ENCODE results near the gene C10orf88.
"Not testable (repeated sequence)": the region's sequence is repeated elsewhere in the genome, so short reads cannot be mapped to it uniquely, and the experiment has no call there.

Gene C10orf88

DNA sequence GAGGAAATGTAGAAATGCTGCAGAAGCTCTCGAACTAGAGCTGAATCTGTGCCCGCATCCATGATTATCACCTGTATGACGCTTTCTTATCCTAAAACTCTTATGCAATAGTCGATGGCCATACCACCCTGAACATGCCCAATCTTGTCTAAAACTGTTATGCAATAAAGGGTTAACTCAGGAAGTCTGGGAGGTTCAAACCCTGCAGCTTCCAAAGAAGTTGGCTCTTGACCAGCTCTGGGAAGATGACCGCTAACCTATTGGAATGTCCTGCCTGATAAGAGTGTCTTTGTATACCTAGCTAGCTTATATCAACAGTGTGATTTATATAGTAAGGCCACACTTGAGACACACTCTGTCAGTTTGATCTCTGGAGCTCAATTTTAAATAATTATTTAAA lies 3.4 kb upstream of the C10orf88 start:
- no peak for DNase-seq

GRCh38 chr10:122955892-122956291 lies 1.9 kb upstream of the C10orf88 start:
- no peak for DNase-seq

GRCh38 chr10:122954731-122955050 lies 664 bp upstream of the C10orf88 start:
- no peak for DNase-seq

DNA sequence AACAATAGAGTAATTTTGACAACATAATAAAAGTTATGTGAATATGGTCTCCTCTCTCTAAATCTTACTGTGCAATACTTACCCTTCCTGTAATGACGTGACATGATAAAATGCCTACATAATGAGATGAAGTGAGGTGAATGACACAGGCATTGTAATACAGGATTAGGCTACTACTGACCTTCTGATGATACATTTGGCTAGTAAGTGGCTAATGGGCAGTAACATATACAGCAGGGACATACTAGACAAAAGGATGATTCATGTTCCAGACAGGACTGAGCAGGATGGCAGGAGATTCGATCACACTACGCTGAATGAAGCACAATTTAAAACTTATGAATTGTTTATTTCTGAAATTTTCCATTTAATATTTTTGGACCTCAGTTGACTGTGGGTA lies 4.7 kb downstream of the C10orf88 start:
- no peak for DNase-seq

DNA sequence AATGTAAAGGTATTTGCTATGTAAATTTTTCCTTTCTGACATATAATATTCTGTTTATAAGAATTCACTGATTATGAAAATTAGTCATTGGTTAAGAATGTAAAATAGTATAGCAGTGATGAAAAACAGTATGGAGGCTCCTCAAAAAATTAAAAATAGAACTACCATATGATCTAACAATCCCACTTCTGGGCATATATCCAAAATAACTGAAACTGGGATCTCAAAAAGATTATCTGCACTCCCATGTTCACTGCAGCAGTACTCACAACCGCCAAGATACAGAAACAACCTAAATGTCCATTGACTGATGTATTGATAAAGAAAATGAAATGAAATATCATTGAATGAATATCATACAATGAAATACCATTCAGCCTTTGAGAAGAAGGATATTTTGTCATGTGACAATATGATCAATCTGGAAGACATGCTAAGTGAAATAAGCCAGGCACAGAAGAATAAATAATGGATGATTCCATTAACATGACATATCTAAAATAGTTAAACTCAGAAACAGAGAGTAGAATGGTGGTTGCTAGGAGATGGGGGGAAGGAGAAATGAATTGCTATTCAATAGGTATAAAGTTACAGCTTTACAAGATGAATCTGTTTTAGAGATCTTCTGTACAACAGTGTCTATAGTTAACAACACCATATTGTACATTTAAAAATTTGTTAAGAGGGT lies 14.0 kb downstream of the C10orf88 start:
- no peak for DNase-seq

- DNase-seq, result no peak
Measured at GRCh38 chr10:122939133-122939855, 14.7 kb downstream of the C10orf88 start.

DNA sequence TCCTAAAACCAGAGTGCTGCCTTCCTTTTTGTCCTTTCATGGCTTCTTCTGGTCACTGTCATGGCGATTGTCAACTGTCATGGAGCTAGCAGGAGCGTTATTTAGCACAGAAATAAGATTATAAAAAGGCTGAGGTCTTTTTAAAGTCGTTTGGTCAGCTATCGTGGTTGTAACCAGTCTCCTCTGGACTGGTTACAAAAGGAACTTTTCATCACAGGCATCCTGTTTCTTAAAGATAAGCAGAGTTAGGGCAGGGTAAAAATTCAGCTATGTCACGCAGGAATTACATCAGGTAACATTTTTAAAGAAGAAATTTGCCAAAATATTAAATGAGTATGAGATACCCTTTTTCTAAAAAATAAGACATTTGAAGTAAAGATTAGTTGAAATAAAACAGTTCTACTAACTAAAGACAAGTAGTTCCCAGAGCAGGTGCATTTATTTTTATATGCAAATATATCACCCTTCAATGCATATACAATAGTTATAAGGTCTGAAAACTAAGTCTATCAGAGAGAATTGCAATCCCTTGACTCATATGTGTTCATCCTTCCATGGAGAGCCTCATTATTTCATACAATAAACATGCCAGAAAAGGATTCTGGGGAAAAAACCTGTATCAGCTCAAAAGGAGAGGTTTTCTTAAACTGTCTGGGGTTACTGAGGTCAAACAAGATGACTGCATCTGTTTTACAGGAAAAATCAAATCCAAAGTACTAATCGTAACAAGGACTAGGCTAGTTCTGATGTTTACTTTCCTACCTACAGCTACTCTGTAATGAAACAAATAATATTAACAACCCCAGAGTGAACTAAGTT lies 22.7 kb downstream of the C10orf88 start:
- no peak for DNase-seq

GRCh38 chr10:122930140-122930539 lies 23.9 kb downstream of the C10orf88 start:
- DNase-seq, result no peak

- DNase-seq, result no peak
Measured at GRCh38 chr10:122915700-122916099, 38.3 kb downstream of the C10orf88 start.

DNA sequence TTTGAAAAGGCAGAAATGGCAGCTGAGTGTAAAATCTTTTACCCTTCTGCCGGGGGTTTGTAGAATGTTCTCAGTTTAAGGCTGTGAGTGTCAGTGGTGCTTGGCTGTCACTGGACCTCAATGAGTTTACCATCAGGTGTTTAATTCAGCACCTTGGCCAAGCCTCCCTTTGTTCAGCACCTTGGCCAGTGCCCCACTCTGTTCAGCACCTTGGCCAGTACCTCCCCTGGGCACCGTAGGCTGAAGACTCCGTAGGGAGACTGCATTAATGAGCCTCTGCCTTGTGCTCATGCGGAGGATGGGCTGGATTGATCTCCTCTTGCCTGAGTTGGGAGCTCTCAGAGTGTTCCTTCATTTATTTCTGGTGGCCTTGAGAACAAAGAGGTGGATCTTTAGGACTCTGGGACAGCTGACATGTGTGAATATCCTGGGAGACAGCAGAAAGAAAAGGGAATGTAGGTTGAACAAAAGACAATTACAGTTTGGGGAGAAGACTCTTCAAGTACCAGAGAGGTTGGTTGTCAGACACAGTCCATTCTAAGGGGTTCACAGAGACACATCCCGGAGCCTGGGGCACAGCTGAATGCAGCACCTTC lies 42.0 kb downstream of the C10orf88 start:
- DNase-seq, result peak; percentile 66 to 75

- no peak for DNase-seq
Measured at GRCh38 chr10:122910310-122910709, 43.7 kb downstream of the C10orf88 start, which contains the start of gene FAM24A. TSS of gene FAM24A (plus strand) at chr10:122910610. CDS start at chr10:122911635, 1,025 bp downstream.

- DNase-seq, result not testable (repeated sequence)
Measured at GRCh38 chr10:122903861-122904260, 50.2 kb downstream of the C10orf88 start.

DNA sequence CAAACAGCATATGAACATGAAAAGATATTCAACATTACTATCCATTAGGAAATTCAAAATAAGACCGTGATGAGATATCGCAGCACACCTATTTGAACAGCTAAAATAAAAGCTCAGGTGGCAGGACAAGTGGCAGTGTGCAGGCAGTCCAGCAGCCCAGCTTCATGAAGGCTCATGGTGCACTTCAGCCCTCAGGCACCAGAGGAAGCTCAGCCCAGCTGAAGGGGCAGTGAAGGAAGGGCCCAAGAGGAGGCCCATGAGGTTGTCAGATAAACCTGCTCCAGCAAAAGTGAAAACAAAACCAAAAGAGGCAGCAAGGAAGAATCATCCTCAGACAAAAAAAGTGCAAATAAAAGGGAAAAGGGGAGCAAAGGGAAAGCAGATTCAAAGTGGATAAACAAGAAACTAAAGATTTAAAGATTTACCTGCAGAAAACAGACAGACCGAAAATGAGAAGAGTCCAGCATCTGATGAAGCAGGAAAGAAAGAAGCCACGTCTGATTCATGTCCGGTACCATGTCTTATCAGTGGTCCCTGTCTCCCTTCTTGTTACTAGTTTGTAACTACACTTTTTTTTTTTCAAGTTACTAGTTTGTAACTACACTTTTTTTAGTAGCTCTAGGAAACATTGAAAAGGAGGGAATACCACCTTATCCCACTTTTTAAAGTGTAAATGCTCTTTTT lies 59.6 kb downstream of the C10orf88 start:
- no peak for DNase-seq

GRCh38 chr10:122884166-122884565 lies 69.9 kb downstream of the C10orf88 start:
- DNase-seq, result no peak

- no peak for DNase-seq
Measured at GRCh38 chr10:122882766-122883165, 71.3 kb downstream of the C10orf88 start.

All from activated T-cell treated with anti-CD3 and anti-CD28 coated beads, Interleukin-2, amount 50 U/mL, for 48 hours (primary cell).